ENCODE results near the gene MR1. TPM values are rescaled to one million over a fixed set of nuclear protein-coding genes. Genes with fewer than 3 reads are reported as not detected.

Gene MR1
- total RNA-seq, 5 donors from 2014 or later (not counting 1 experiment from before 2014, with no cell fraction given), result 18.3 to 30.7 (median 22.7) TPM

DNA sequence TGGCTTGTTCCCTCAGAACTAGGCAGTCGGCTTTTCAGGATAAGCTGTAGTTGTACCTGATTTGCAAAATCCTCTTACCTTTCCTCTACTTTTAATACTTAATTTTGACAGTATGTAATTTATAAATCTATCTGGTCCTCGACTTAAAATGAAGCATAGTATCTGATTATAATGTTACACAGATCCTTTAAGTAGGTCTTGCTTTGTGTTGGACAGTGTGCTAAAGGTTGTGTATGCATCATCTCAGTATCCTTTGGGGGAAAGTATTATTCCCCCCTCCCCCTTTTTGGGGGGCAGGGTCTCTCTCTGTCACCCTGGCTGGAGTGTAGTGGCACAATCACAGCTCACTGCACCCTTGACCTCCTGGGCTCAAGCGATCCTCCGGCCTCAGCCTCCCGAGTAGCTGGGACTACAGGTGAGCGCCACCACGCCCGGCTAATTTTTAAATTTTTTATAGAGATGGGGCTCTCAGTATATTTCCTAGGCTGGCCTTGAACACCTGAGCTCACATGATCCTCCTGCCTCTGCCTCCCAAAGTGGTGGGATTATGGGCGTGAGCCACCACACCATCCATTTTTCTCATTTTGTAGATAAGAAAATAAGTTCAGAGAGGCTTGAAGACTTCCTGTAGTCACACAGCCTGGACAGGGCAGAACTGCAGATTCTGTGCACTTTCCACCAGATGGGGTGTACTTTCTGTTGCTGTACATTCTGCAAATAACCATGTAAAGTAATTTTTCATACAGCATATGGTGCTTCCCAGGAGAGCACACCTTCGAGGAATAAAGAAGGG lies 10.3 kb upstream of the MR1 start:
- CTCF ChIA-PET, result interaction anchor here (0.6 to 2.3 kb wide), 3 partner anchors 10 to 127 kb away, joined by 3 to 8 read pairs (median 4); partner anchors contain the start of gene MR1 (in 1 of the 2)
- 88% methylated on average over 4 of the region's 10 CpGs for WGBS (ENCODE audit: insufficient coverage)

DNA sequence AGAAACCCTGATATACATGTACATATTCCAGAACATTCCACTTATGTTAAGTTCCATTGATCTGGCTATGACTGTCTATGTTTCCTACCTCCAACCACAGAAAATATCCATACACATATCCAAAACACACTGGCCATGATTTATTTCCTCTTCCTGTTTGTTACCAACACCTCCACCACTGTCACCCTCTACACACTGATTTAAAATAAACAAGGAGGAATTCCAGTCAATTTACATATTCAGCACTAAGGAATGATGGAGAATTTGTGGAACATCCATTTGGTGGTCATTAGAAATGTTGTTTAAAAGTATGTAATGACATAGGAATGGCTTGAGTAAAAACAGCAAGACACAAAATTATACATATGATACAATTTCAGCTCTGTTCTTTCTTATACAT lies 5.6 kb upstream of the MR1 start:
- H3K27me3 ChIP-seq (replicated peaks in 1 of 2; ENCODE audit: control insufficient read depth in 2 of 2, extremely low read depth in 1 of 2, insufficient read depth in 2 of 2, low read length in 1 of 2), result no peaks in the 10 kb centered on the region
- H3K27ac ChIP-seq (ENCODE audit: low read length), result no peak overlapping the region
- Mint-ChIP-seq H3K36me3 (no peaks in the 10 kb centered on the region), H3K4me1 (peaks cover 14 to 19% (median 15%) of the 10 kb centered on the region in 3 donors), H3K27me3 (no peaks in the 10 kb centered on the region), H3K9me3 (no peaks in the 10 kb centered on the region), H3K4me3 (no peak overlapping the region), H3K27ac (no peak overlapping the region)
- DNase-seq (no peak), ATAC-seq (replicated peaks in 1 of 4) (no peak)
- no peak overlapping the region for H3K4me3 ChIP-seq (ENCODE audit: control insufficient read depth in 1 of 2, extremely low read depth in 1 of 2, low read length in 1 of 2)
- H3K9me3 ChIP-seq, result no peaks in the 10 kb centered on the region
- no peaks in the 10 kb centered on the region for H3K36me3 ChIP-seq (ENCODE audit: control insufficient read depth in 2 of 2, extremely low read depth in 1 of 2, insufficient read depth in 1 of 2, low read length in 1 of 2)
- CTCF ChIA-PET, result no interaction called here
- POLR2A ChIA-PET, result interaction anchor here (0.6 to 0.7 kb wide), 3 partner anchors 27 to 396 kb away, joined by 3 to 4 read pairs (median 4); partner anchors contain the start of gene XPR1 (in 1 of the 2)
- H3K4me1 ChIP-seq (ENCODE audit: control insufficient read depth in 1 of 2, extremely low read depth in 1 of 2, insufficient read depth in 2 of 2, low read length in 2 of 2), result peaks cover 13 to 16% of the 10 kb centered on the region in 2 experiments

More for the DNA sequence above, 10.3 kb upstream of the MR1 start:
- POLR2A ChIA-PET, result interaction anchor here (0.6 to 1.6 kb wide), 8 partner anchors 10 to 669 kb away, joined by 3 to 11 read pairs (median 4); partner anchors contain the start of gene MR1 (in 1 of the 2)
- Mint-ChIP-seq H3K27ac (peak overlapping the region; percentile 87 to 92), H3K4me3 (peak overlapping the region; percentile 85 to 93 (median 91)), H3K27me3 (no peaks in the 10 kb centered on the region), H3K36me3 (peaks cover 2% of the 10 kb centered on the region), H3K4me1 (peaks cover 36 to 49% (median 40%) of the 10 kb centered on the region in 3 donors), H3K9me3 (no peaks in the 10 kb centered on the region)
- Histone ChIP-seq H3K36me3 (ENCODE audit: control insufficient read depth in 2 of 2, extremely low read depth in 1 of 2, insufficient read depth in 1 of 2, low read length in 1 of 2) (no peaks in the 10 kb centered on the region), H3K9me3 (no peaks in the 10 kb centered on the region), H3K27me3 (replicated peaks in 1 of 2; ENCODE audit: control insufficient read depth in 2 of 2, extremely low read depth in 1 of 2, insufficient read depth in 2 of 2, low read length in 1 of 2) (no peaks in the 10 kb centered on the region), H3K4me3 (ENCODE audit: control insufficient read depth in 1 of 2, extremely low read depth in 1 of 2, low read length in 1 of 2) (peak overlapping the region in 1 of 2 donors; percentile 84), H3K4me1 (ENCODE audit: control insufficient read depth in 1 of 2, extremely low read depth in 1 of 2, insufficient read depth in 2 of 2, low read length in 2 of 2) (peaks cover 20 to 36% of the 10 kb centered on the region in 2 experiments), H3K27ac (ENCODE audit: low read length) (peak overlapping the region; percentile 45)
- DNase-seq (no peak), ATAC-seq (replicated peaks in 1 of 4) (no peak)

DNA sequence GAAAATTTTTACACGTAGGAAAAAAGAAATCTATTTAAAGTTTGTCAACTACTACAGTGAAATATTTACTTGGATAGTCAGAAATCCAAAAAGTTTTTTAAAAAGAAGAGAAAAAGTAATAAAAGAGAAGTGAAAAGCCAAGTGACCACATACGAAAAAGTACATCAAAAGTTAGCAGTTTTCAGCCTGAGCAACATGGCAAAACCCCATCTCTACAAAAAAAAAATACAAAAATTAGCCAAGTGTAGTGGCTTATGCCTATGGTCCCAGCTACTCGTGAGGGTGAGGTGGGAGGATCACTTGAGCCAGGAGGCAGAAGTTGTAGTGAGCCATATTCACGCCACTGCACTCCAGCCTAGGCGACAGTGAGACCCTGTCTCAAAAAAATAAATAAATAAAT lies 5.2 kb upstream of the MR1 start:
- no CpG with 5 or more reads among the region's 5 CpGs for WGBS (ENCODE audit: insufficient coverage)
- Histone ChIP-seq H3K36me3 (ENCODE audit: control insufficient read depth in 2 of 2, extremely low read depth in 1 of 2, insufficient read depth in 1 of 2, low read length in 1 of 2) (no peaks in the 10 kb centered on the region), H3K27me3 (replicated peaks in 1 of 2; ENCODE audit: control insufficient read depth in 2 of 2, extremely low read depth in 1 of 2, insufficient read depth in 2 of 2, low read length in 1 of 2) (no peaks in the 10 kb centered on the region), H3K4me1 (ENCODE audit: control insufficient read depth in 1 of 2, extremely low read depth in 1 of 2, insufficient read depth in 2 of 2, low read length in 2 of 2) (peaks cover 12% of the 10 kb centered on the region in 2 experiments), H3K4me3 (ENCODE audit: control insufficient read depth in 1 of 2, extremely low read depth in 1 of 2, low read length in 1 of 2) (no peak overlapping the region), H3K27ac (ENCODE audit: low read length) (no peak overlapping the region), H3K9me3 (no peaks in the 10 kb centered on the region)
- Mint-ChIP-seq H3K9me3 (no peaks in the 10 kb centered on the region), H3K27ac (no peak overlapping the region), H3K4me1 (peaks cover 15 to 19% (median 15%) of the 10 kb centered on the region in 3 donors), H3K27me3 (no peaks in the 10 kb centered on the region), H3K4me3 (no peak overlapping the region), H3K36me3 (no peaks in the 10 kb centered on the region)
- ChIA-PET CTCF (no interaction called here), POLR2A (interaction anchor here (0.6 to 0.7 kb wide), 3 partner anchors 27 to 397 kb away, joined by 3 to 4 read pairs (median 4); partner anchors contain the start of gene XPR1 (in 1 of the 2))
- DNase-seq, result no peak
- ATAC-seq (replicated peaks in 1 of 4), result no peak

DNA sequence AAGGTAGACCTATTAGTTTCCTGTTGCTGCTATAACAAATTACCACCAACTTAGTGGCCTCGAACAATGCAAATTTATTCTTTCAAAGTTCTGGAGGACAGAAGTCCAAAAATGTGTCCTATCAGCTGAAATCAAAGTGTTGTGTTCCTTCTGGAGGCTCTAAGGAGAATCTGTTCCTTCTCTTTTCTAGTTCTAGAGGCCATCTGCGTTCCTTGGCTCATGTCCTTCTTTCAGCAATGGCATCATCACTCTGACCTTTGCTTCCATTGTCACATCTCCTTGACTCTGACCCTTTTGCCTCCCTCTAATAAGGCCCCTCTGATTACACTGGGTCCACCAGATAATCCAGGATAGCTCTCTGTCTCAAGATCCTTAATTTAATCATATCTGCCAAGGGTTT lies 1.2 kb upstream of the MR1 start:
- Histone ChIP-seq H3K4me1 (ENCODE audit: control insufficient read depth in 1 of 2, extremely low read depth in 1 of 2, insufficient read depth in 2 of 2, low read length in 2 of 2) (peaks cover 31 to 36% of the 10 kb centered on the region in 2 experiments), H3K27ac (ENCODE audit: low read length) (peak overlapping the region; percentile 94), H3K36me3 (ENCODE audit: control insufficient read depth in 2 of 2, extremely low read depth in 1 of 2, insufficient read depth in 1 of 2, low read length in 1 of 2) (no peaks in the 10 kb centered on the region), H3K9me3 (no peaks in the 10 kb centered on the region), H3K27me3 (replicated peaks in 1 of 2; ENCODE audit: control insufficient read depth in 2 of 2, extremely low read depth in 1 of 2, insufficient read depth in 2 of 2, low read length in 1 of 2) (no peaks in the 10 kb centered on the region), H3K4me3 (ENCODE audit: control insufficient read depth in 1 of 2, extremely low read depth in 1 of 2, low read length in 1 of 2) (no peak overlapping the region)
- peaks cover 49 to 56% (median 49%) of the 10 kb centered on the region in 3 donors for H3K4me1 Mint-ChIP-seq
- ChIA-PET POLR2A (interaction anchor here (0.6 to 1.4 kb wide), 4 partner anchors 8 to 58 kb away, joined by 3 to 17 read pairs (median 8); no protein-coding TSS in a partner anchor), CTCF (interaction anchor here (0.8 to 1.6 kb wide), 12 partner anchors 9 to 1218 kb away, joined by 3 to 11 read pairs (median 4); partner anchors contain the start of genes IER5 (in 1 of the 2) and STX6 (in 1 of the 2))
- H3K27me3 Mint-ChIP-seq, result no peaks in the 10 kb centered on the region
- peak overlapping the region; percentile 99 to 100 for H3K27ac Mint-ChIP-seq
- H3K9me3 Mint-ChIP-seq, result no peaks in the 10 kb centered on the region
- no peak for ATAC-seq (replicated peaks in 1 of 4)
- no peak for DNase-seq
- H3K4me3 Mint-ChIP-seq, result peak overlapping the region in 1 of 3 donors; percentile 94
- WGBS (ENCODE audit: insufficient coverage), result no CpG with 5 or more reads among the region's 2 CpGs
- no peaks in the 10 kb centered on the region for H3K36me3 Mint-ChIP-seq

DNA sequence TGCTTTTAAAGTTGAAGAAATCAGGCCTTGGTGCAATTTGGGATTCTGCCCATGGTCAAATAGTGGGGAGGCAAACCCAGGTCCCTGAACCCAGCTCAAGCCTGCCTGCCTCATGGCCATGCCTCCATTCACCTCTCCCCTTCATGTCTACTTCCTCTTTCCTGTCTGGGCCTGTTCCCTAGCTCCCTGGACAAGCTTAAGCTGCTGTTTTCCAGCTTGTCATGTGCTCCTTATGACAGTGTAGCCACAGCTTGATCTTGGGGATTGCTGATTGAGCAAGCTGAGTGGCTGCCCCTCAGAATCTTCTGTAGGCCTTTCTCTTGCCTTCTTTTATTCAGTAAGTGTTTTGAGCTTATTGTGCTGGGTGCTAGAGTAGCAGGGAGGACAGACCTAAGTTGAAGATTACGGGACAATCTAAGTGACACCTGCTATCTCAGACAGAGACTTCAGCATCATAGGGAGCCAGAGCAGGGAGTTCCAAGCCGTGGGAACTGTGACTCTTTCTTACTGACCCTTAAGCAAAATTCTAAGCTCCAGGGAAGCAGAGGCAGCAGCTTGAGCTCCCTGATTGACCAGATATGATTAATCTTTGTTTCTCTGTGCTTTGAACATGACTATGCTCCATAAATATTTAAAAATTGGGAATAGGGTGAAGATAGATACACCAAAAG lies 520 bp upstream of the MR1 start:
- H3K27me3 ChIP-seq (replicated peaks in 1 of 2; ENCODE audit: control insufficient read depth in 2 of 2, extremely low read depth in 1 of 2, insufficient read depth in 2 of 2, low read length in 1 of 2), result no peaks in the 10 kb centered on the region
- Mint-ChIP-seq H3K27ac (peak overlapping the region; percentile 99 to 100), H3K4me1 (peaks cover 56 to 64% (median 56%) of the 10 kb centered on the region in 3 donors), H3K4me3 (peak overlapping the region; percentile 94 to 99 (median 95)), H3K36me3 (peaks cover 7% of the 10 kb centered on the region), H3K9me3 (no peaks in the 10 kb centered on the region), H3K27me3 (no peaks in the 10 kb centered on the region)
- H3K4me3 ChIP-seq (ENCODE audit: control insufficient read depth in 1 of 2, extremely low read depth in 1 of 2, low read length in 1 of 2), result peak overlapping the region; percentile 63 to 87
- ATAC-seq (replicated peaks in 1 of 4), result peak; percentile 25 to 47 (median 38)
- peak in 16 of 35 experiments; percentile 8 to 61 (median 29) for DNase-seq
- peaks cover 0 to 7% of the 10 kb centered on the region in 2 donors for H3K36me3 ChIP-seq (ENCODE audit: control insufficient read depth in 2 of 2, extremely low read depth in 1 of 2, insufficient read depth in 1 of 2, low read length in 1 of 2)
- no CpG with 5 or more reads among the region's 2 CpGs for WGBS (ENCODE audit: insufficient coverage)
- H3K27ac ChIP-seq (ENCODE audit: low read length), result peak overlapping the region; percentile 94
- ChIA-PET CTCF (interaction anchor here (0.5 to 1.6 kb wide), 20 partner anchors 10 to 1218 kb away, joined by 3 to 11 read pairs (median 3); partner anchors contain the start of genes IER5 (in 1 of the 2) and STX6 (in 1 of the 2)), POLR2A (interaction anchor here (0.5 to 1.7 kb wide), 10 partner anchors 9 to 1151 kb away, joined by 3 to 17 read pairs (median 4); partner anchors contain the start of genes STX6 (in 1 of the 2) and TOR1AIP1 (in 1 of the 2))
- no peaks in the 10 kb centered on the region for H3K9me3 ChIP-seq
- H3K4me1 ChIP-seq (ENCODE audit: control insufficient read depth in 1 of 2, extremely low read depth in 1 of 2, insufficient read depth in 2 of 2, low read length in 2 of 2), result peaks cover 31 to 39% of the 10 kb centered on the region in 2 experiments

All from T-cell (primary cell).